Stimulated activated CD4-positive, alpha-beta T cell treated with anti-CD3 and anti-CD28 coated beads, Interleukin-4, amount 100 ng/mL, for 48 hours (primary cell): ENCODE measurements around the gene CCDC81.
"Not testable (repeated sequence)": the region's sequence is repeated elsewhere in the genome, so short reads cannot be mapped to it uniquely, and the experiment has no call there.

ENCODE experiments used
- DNase-seq, 2 donors: peaks; one replicate each; pipeline ENCODE4 v3.0.0-alpha.2; 2020; ENCODE audit warnings: low read depth in 2 of 2

The CCDC81 gene

GRCh38 chr11:86386746-86387145, 12.1 kb downstream of the CCDC81 start:
- DNase-seq = no peak

- no peak for DNase-seq
Observed at GRCh38 chr11:86388198-86388597, 13.5 kb downstream of the CCDC81 start.

DNA sequence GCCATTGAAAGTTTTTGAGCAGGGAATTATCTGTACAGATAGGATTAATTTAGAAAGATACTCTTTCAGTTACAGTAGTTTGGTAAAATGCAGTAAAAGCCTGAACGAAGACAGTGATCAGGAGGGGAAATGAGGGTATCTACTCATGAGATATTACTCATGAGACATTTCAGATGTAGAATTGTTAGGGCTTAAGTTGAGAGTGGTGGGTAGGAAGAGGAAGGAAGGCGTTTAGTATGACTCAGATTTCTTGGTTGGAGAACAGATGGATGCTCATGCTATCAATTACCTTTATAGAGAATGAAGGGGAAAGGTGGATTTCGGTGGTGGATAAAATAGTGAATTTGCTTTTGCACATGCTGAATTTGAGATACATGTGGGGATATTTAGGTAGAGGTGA, 15.8 kb downstream of the CCDC81 start:
- DNase-seq = no peak

DNA sequence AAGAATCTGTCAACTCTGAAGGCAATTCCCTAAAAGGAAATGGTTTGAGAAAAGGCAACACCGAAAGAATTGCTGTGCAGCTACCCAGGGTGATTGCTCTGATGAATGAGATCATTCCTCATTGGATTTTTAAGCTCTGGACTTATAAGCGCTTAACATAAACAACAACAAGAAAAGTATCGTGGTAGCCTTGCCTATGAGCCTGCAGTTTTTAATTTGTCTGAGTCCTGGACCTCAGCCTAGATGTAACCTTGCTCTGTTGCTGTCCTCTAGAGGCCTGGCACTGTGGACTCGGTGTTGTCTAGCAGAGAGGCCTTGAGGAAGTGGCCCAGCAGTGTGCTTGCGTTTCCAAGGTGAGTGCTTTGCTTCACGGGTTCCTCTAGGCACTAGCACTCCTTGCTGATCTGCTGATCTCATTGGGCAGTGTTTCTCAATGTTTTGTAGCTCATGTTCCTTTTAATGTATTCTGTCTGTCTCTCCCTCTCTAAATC, 20.4 kb downstream of the CCDC81 start:
- no peak for DNase-seq

DNA sequence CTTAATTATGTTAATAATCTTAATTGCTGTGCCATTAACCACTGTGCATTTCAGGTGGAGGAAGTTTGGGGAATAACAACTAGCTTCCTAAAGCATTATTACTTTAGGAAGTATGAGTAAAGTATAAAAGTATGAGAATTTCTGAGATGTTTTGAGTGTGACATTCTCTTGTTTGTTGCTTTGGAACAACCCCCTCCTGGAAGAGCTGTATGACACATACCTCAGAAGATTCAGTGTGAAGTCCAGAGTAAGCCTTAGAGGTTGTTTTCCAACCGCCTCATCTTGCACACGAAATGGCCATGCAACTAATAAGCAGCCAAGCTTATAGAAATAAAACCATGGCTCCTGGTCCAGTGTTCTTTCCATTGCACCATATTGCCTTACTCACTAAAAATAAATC, 21.7 kb downstream of the CCDC81 start:
- no peak for DNase-seq

GRCh38 chr11:86397351-86397750, 22.7 kb downstream of the CCDC81 start:
- no peak for DNase-seq

- DNase-seq = no peak
Observed at GRCh38 chr11:86398106-86398505, 23.4 kb downstream of the CCDC81 start.

DNA sequence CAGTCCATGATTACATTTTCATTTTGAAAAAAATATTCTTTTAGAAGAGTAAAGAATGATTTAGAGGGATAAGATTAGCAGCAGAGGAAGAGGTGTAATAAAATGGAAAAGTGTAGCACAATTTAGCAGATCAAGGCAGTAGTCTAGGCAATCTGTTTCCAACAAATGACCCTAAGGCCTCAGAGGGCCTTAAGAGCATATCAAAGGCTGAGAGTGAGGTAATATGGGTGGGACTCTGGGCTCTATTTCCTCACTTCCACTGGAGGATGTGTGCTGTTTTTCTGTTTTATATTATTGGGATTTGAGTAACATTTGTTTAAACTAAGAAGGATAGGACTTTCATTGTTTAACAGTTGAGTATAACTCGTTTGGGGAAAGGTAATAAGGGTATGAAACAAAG, 28.8 kb downstream of the CCDC81 start:
- DNase-seq = no peak

DNA sequence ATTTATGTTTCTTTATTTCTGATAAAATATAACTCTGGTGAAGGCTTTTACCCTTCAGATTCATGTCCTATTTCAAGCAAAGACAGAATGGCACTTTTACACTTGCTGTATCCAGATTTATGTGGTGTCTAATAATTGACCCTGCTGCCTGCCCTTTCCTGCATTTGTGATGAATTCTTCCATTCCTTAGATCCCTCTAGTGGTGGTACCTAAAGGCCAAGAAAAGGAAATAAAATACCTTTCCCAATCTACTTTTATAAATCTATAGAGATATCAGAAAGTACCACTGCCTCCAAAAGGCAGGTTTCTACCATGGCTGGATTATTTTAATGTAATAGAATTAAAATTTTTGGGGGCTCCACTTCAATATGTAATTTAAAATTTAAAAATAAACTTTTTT, 34.2 kb downstream of the CCDC81 start:
- DNase-seq = no peak

GRCh38 chr11:86414032-86414431, 39.3 kb downstream of the CCDC81 start:
- no peak for DNase-seq

DNA sequence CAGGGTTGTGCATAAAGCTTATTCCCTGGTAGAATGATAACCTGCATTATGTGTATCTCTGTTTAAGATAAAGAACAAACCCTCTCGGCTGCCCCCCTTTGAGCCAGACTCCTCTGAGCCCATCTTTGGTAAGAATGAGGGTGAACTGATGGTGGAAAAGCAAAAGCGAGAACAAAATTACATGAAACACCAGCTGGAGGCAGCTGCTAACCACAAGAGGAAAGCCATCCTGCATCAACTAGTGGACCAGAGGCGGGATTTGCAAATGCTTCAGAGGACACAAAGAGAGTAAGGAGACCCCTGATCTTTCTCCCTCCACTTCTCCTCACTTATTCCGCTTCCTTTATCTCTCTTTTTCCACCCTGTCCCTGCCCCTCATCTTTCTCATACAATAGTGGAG, 40.3 kb downstream of the CCDC81 start:
- no peak for DNase-seq

- DNase-seq = no peak
Observed at GRCh38 chr11:86416494-86416893, 41.8 kb downstream of the CCDC81 start.

- DNase-seq = not testable (repeated sequence)
Observed at GRCh38 chr11:86416951-86417350, 42.3 kb downstream of the CCDC81 start.

GRCh38 chr11:86418106-86418505, 43.4 kb downstream of the CCDC81 start:
- DNase-seq = no peak

DNA sequence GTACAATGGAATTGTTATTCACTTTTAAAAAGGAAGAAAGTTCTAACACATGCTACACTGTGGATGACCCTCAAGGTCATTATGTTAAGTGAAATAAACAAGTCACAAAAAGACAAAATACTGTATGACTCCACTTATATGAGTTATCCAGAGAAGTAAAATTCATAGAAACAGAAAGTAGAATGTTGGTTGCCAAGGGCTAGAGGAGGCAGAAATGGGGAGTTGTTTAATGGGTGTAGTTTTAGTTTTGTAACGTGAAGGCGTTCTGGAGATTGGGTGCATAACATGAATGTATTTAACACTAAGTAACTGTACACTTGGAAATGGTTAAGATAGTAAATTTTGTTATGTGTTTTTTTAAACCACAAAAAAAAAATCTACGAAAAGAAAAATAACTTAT, 43.8 kb downstream of the CCDC81 start:
- DNase-seq = no peak

GRCh38 chr11:86418917-86419316, 44.2 kb downstream of the CCDC81 start:
- DNase-seq = no peak

DNA sequence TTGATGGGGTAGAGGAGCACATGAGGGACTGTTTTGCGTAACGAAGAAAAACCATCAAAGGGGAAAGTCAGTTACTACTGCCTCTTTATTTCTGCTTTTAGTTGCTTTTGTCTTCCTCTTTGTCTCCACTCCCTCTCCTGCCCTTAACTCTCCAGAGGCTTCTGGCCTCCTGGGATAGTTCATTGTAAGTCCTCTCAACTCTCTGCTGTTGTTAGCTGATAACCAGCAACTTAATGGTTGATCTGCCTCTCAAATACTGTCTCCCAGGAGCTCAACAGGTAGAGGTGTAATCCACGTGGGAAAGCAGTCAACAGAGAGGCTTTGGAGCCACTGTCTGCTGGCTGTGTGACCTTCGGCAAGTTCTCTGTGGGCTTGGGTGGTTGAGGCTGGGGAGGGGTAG, 47.3 kb downstream of the CCDC81 start:
- DNase-seq = no peak

GRCh38 chr11:86422371-86422770, 47.7 kb downstream of the CCDC81 start:
- no peak for DNase-seq

GRCh38 chr11:86423488-86423887, 48.8 kb downstream of the CCDC81 start:
- not testable (repeated sequence) for DNase-seq

DNA sequence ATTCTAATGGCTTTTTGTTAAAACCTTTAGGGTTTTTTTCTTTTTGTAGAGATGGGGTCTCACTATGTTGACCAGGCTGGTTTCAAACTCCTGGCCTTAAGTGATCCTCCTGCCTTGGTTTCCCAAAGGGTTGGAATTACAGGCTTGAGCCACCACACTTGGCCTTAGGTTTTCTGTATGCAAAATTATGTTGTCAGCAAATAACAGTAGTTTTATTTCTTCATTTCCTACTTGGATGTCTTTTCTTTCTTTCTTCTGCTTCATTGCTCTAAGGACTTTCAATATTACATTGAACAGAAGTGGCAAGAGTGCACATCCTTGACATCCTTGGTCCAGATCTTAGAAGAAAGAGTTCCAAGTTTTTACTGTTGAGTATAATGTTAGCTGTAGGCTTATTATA, 52.8 kb downstream of the CCDC81 start:
- DNase-seq = no peak

DNA sequence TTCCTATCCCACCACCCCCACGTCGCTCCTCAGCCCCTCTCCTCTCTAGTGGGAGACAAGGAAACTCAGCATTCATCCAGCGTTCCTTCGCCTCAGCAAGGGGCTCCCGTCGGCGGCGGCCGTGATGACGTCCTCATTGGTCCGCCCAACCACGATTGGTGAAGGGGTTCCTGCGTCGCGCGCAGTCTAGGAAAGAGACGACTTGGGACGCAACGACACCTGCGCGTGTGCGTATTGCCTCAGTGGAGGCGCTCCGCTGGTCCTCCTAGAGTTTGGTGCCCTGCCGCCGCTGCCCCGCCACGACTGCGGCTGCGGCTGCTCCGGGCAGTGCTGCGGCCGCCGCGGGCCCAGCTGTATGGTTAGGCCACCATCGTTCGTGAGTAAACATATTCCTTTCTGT, 56.6 kb downstream of the CCDC81 start:
- no peak for DNase-seq

DNA sequence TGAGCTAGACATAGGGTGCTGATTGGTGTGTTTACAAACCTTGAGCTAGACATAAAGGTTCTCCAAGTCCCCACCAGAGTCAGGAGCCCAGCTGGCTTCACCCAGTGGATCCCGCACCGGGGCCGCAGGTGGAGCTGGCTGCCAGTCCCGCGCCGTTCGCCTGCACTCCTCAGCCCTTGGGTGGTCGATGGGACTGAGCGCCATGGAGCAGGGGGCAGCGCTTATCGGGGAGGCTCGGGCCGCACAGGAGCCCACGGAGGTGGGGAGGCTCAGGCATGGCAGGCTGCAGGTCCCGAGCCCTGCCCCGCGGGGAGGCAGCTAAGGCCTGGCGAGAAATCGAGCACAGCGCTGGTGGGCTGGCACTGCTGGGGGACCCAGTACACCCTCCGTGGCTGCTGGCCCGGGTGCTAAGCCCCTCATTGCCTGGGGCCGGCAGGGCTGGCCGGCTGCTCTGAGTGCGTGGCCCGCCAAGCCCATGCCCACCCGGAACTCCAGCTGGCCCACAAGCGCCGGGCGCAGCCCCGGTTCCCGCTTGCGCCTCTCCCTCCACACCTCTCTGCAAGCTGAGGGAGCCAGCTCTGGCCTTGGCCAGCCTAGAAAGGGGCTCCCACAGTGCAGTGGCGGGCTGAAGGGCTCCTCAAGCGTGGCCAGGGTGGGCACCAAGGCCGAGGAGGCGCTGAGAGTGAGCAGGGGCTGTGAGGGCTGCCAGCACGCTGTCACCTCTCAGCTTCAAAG, 58.8 kb downstream of the CCDC81 start:
- not testable (repeated sequence) for DNase-seq

DNA sequence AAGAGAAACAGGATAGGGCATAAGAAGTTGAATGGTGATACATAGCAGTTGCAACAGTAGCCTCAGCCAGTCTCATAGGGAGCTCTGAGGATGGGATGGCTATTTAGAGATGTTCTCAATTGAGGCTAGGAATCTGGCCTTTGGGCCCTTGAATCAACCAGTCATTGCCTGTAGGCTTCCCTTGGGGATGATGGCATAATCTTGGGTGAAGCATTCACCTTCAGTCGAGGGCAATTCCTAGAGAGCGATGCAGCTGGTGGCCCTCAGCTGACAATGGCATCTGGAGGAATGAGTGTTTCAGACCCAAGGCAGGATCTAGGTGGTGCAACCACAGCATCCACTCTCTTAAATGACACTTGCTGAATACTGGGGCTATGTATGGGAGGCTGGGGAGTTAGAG, 61.0 kb downstream of the CCDC81 start:
- DNase-seq = no peak

GRCh38 chr11:86438685-86439084, 64.0 kb downstream of the CCDC81 start:
- no peak for DNase-seq
